ENCODE results near the gene IKZF1. TPM values are rescaled to one million over a fixed set of nuclear protein-coding genes. Genes with fewer than 3 reads are reported as not detected.

Gene IKZF1
- total and polyA plus RNA-seq, 12 donors: 0.98 to 31.5 (median 9.4) TPM

- Histone ChIP-seq H3K4me1 (replicated peaks in 1 of 2) (no peaks in the 10 kb centered on the region), H3K27ac (no peak overlapping the region), H3K36me3 (replicated peaks in 1 of 2) (no peaks in the 10 kb centered on the region), H3K27me3 (no peaks in the 10 kb centered on the region), H3K9me3 (replicated peaks in 1 of 3) (no peaks in the 10 kb centered on the region), H3K4me3 (no peak overlapping the region)
- no peak for TF ChIP-seq CTCF (IDR thresholded peaks at IDR 0.05)
- no peak for TF ChIP-seq POLR2A (IDR thresholded peaks at IDR 0.05)
- intact Hi-C loops (cut with DNase I): no loop called here
- DNase-seq: no peak
Measured at GRCh38 chr7:50292165-50292757, 12.3 kb upstream of the IKZF1 start.

DNA sequence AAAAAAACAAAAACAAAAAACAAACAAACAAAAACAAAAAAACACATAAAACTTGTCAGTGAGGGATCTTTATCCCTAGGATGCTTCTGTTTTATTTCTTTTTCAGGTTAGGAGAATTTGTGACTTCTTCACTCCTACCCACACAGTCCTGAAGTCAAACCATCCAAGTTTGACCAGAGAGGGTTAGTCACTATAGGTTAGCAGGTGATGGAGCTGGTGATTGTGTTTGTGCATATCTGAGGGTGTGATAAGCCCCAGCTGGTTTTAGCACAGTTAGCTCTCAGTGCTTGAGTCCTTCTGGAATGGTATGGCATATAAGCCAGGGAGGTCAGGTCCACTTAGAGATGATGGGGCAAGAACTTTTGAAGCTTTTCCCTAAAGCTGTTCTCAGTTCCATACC is 11.8 kb upstream of the IKZF1 start:
- Histone ChIP-seq H3K9me3 (replicated peaks in 1 of 3) (no peaks in the 10 kb centered on the region), H3K36me3 (replicated peaks in 1 of 2) (no peaks in the 10 kb centered on the region), H3K27ac (no peak overlapping the region), H3K4me1 (replicated peaks in 1 of 2) (no peaks in the 10 kb centered on the region), H3K4me3 (no peak overlapping the region), H3K27me3 (no peaks in the 10 kb centered on the region)
- no peak for DNase-seq
- intact Hi-C loops (cut with DNase I): no loop called here
- no peak for TF ChIP-seq CTCF (IDR thresholded peaks at IDR 0.05)
- no peak for TF ChIP-seq POLR2A (IDR thresholded peaks at IDR 0.05)

DNA sequence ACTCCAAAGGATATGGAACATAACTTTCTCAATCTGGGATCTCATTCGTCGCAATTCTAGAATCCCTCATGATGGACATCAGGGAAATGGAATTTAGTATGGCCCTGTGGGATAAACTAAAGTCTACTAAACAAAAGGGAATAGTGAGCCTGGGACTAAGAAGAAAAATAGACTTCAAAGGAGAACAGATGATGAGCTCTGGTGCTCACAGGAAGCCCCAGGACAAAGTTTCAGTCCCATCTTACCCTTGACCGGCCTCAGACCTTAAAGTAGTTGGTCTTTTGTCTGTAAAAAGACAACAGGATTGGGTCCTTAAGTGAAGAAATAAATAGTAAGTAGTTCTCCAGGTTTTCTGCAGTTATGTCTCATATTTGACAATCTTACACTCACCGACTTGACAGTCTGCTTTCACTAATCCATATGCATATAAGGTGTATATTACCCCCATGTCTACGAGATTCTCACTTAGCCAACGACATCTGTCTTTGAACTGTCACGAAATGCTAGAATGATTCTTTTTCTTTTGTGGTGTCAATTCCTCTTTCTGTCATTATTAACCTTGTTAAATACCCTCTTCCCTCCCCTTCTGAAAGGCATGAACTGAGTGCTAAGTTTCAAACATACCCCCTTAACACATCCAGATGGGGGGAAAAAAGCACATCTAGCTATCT is 10.9 kb upstream of the IKZF1 start:
- Histone ChIP-seq H3K4me3 (no peak overlapping the region), H3K9me3 (replicated peaks in 1 of 3) (no peaks in the 10 kb centered on the region), H3K27ac (no peak overlapping the region), H3K36me3 (replicated peaks in 1 of 2) (no peaks in the 10 kb centered on the region), H3K4me1 (replicated peaks in 1 of 2) (no peaks in the 10 kb centered on the region), H3K27me3 (no peaks in the 10 kb centered on the region)
- 74 to 84% (median 79%) methylated on average over 7 of the region's 7 CpGs for WGBS, 4 donors
- intact Hi-C loops (cut with DNase I): no loop called here
- no peak for DNase-seq
- TF ChIP-seq POLR2A (IDR thresholded peaks at IDR 0.05) (no peak), CTCF (IDR thresholded peaks at IDR 0.05) (no peak)

GRCh38 chr7:50295133-50295532 is 9.4 kb upstream of the IKZF1 start:
- no peaks in the 10 kb centered on the region for H3K4me1 ChIP-seq (replicated peaks in 1 of 2)
- H3K27me3 ChIP-seq: no peaks in the 10 kb centered on the region
- H3K36me3 ChIP-seq (replicated peaks in 1 of 2): no peaks in the 10 kb centered on the region
- intact Hi-C loops (cut with DNase I): no loop called here
- H3K4me3 ChIP-seq: no peak overlapping the region
- H3K27ac ChIP-seq: no peak overlapping the region
- no peak for TF ChIP-seq POLR2A (IDR thresholded peaks at IDR 0.05)
- TF ChIP-seq CTCF (IDR thresholded peaks at IDR 0.05): no peak
- 68 to 75% (median 70%) methylated on average over 5 of the region's 5 CpGs for WGBS, 4 donors
- no peak for DNase-seq
- no peaks in the 10 kb centered on the region for H3K9me3 ChIP-seq (replicated peaks in 1 of 3)

All from adrenal gland (tissue), 12 donors.